Measurements from ENCODE around the gene BORCS5. TPM values are rescaled to one million over a fixed set of nuclear protein-coding genes. Genes with fewer than 3 reads are reported as not detected.

Gene BORCS5
- total and polyA plus RNA-seq, 4 donors: 7.2 to 22.8 (median 13.2) TPM

- peaks cover 2 to 9% of the 10 kb centered on the region in 2 donors for H3K4me1 ChIP-seq (ENCODE audit: control insufficient read depth in 1 of 2, insufficient read depth in 2 of 2, low read length in 2 of 2)
- H3K27me3 ChIP-seq (ENCODE audit: control insufficient read depth in 1 of 2, insufficient read depth in 2 of 2, low read length in 1 of 2): no peaks in the 10 kb centered on the region
- intact Hi-C loops (cut with DNase I): no loop called here
- no peak overlapping the region for H3K27ac ChIP-seq (ENCODE audit: low read depth in 1 of 2, low read length in 2 of 2)
- H3K36me3 ChIP-seq (ENCODE audit: control insufficient read depth in 1 of 2, insufficient read depth in 2 of 2, low read length in 1 of 2): no peaks in the 10 kb centered on the region
- DNase-seq: no peak
- no peaks in the 10 kb centered on the region for H3K9me3 ChIP-seq (ENCODE audit: control insufficient read depth, low read length)
- no peak overlapping the region for H3K4me3 ChIP-seq (ENCODE audit: low read length in 2 of 2)
- no peak for ATAC-seq (ENCODE audit: low FRiP score)
- WGBS, 2 donors: 96 to 98% methylated on average over 4 of the region's 4 CpGs
These were observed 70.7 kb downstream of the BORCS5 start for GRCh38 chr12:12427568-12427967.

GRCh38 chr12:12428047-12428446 lies 71.2 kb downstream of the BORCS5 start:
- Histone ChIP-seq H3K27me3 (ENCODE audit: control insufficient read depth in 1 of 2, insufficient read depth in 2 of 2, low read length in 1 of 2) (no peaks in the 10 kb centered on the region), H3K4me1 (ENCODE audit: control insufficient read depth in 1 of 2, insufficient read depth in 2 of 2, low read length in 2 of 2) (peaks cover 6 to 9% of the 10 kb centered on the region in 2 donors), H3K4me3 (ENCODE audit: low read length in 2 of 2) (no peak overlapping the region), H3K9me3 (ENCODE audit: control insufficient read depth, low read length) (no peaks in the 10 kb centered on the region), H3K36me3 (ENCODE audit: control insufficient read depth in 1 of 2, insufficient read depth in 2 of 2, low read length in 1 of 2) (no peaks in the 10 kb centered on the region), H3K27ac (ENCODE audit: low read depth in 1 of 2, low read length in 2 of 2) (no peak overlapping the region)
- 85 to 86% methylated on average over 2 of the region's 2 CpGs for WGBS, 2 donors
- intact Hi-C loops (cut with DNase I): no loop called here
- ATAC-seq (ENCODE audit: low FRiP score) (no peak), DNase-seq (no peak)

GRCh38 chr12:12428961-12429657 lies 72.2 kb downstream of the BORCS5 start:
- Histone ChIP-seq H3K9me3 (ENCODE audit: control insufficient read depth, low read length) (no peaks in the 10 kb centered on the region), H3K27ac (ENCODE audit: low read depth in 1 of 2, low read length in 2 of 2) (peak overlapping the region in 1 of 2 donors; percentile 51), H3K4me1 (ENCODE audit: control insufficient read depth in 1 of 2, insufficient read depth in 2 of 2, low read length in 2 of 2) (peaks cover 7 to 9% of the 10 kb centered on the region in 2 donors), H3K4me3 (ENCODE audit: low read length in 2 of 2) (no peak overlapping the region), H3K27me3 (ENCODE audit: control insufficient read depth in 1 of 2, insufficient read depth in 2 of 2, low read length in 1 of 2) (no peaks in the 10 kb centered on the region), H3K36me3 (ENCODE audit: control insufficient read depth in 1 of 2, insufficient read depth in 2 of 2, low read length in 1 of 2) (no peaks in the 10 kb centered on the region)
- intact Hi-C loops (cut with DNase I): no loop called here
- DNase-seq (no peak), ATAC-seq (ENCODE audit: low FRiP score) (no peak)
- 69 to 71% methylated on average over 7 of the region's 7 CpGs for WGBS, 2 donors

GRCh38 chr12:12432364-12432763 lies 75.5 kb downstream of the BORCS5 start:
- Histone ChIP-seq H3K27me3 (ENCODE audit: control insufficient read depth in 1 of 2, insufficient read depth in 2 of 2, low read length in 1 of 2) (no peaks in the 10 kb centered on the region), H3K36me3 (ENCODE audit: control insufficient read depth in 1 of 2, insufficient read depth in 2 of 2, low read length in 1 of 2) (no peaks in the 10 kb centered on the region), H3K9me3 (ENCODE audit: control insufficient read depth, low read length) (no peaks in the 10 kb centered on the region), H3K4me1 (ENCODE audit: control insufficient read depth in 1 of 2, insufficient read depth in 2 of 2, low read length in 2 of 2) (peaks cover 3 to 7% of the 10 kb centered on the region in 2 donors), H3K4me3 (ENCODE audit: low read length in 2 of 2) (no peak overlapping the region), H3K27ac (ENCODE audit: low read depth in 1 of 2, low read length in 2 of 2) (no peak overlapping the region)
- intact Hi-C loops (cut with DNase I): no loop called here
- ATAC-seq (ENCODE audit: low FRiP score): no peak
- no peak for DNase-seq

GRCh38 chr12:12433203-12433731 lies 76.4 kb downstream of the BORCS5 start:
- Histone ChIP-seq H3K9me3 (ENCODE audit: control insufficient read depth, low read length) (no peaks in the 10 kb centered on the region), H3K4me1 (ENCODE audit: control insufficient read depth in 1 of 2, insufficient read depth in 2 of 2, low read length in 2 of 2) (peaks cover 3 to 7% of the 10 kb centered on the region in 2 donors), H3K27ac (ENCODE audit: low read depth in 1 of 2, low read length in 2 of 2) (no peak overlapping the region), H3K36me3 (ENCODE audit: control insufficient read depth in 1 of 2, insufficient read depth in 2 of 2, low read length in 1 of 2) (no peaks in the 10 kb centered on the region), H3K27me3 (ENCODE audit: control insufficient read depth in 1 of 2, insufficient read depth in 2 of 2, low read length in 1 of 2) (no peaks in the 10 kb centered on the region), H3K4me3 (ENCODE audit: low read length in 2 of 2) (no peak overlapping the region)
- intact Hi-C loops (cut with DNase I): no loop called here
- DNase-seq: no peak
- 45 to 69% methylated on average over 4 of the region's 4 CpGs for WGBS, 2 donors
- ATAC-seq (ENCODE audit: low FRiP score): no peak

- 94 to 98% methylated on average over 2 of the region's 2 CpGs for WGBS, 2 donors
- no peaks in the 10 kb centered on the region for H3K9me3 ChIP-seq (ENCODE audit: control insufficient read depth, low read length)
- intact Hi-C loops (cut with DNase I): no loop called here
These were observed 80.0 kb downstream of the BORCS5 start for GRCh38 chr12:12436831-12437345.

GRCh38 chr12:12439636-12440035 lies 82.8 kb downstream of the BORCS5 start:
- H3K4me1 ChIP-seq (ENCODE audit: control insufficient read depth in 1 of 2, insufficient read depth in 2 of 2, low read length in 2 of 2): no peaks in the 10 kb centered on the region
- H3K9me3 ChIP-seq (ENCODE audit: control insufficient read depth, low read length): no peaks in the 10 kb centered on the region
- H3K27ac ChIP-seq (ENCODE audit: low read depth in 1 of 2, low read length in 2 of 2): no peak overlapping the region
- DNase-seq (no peak), ATAC-seq (ENCODE audit: low FRiP score) (no peak)
- no peaks in the 10 kb centered on the region for H3K36me3 ChIP-seq (ENCODE audit: control insufficient read depth in 1 of 2, insufficient read depth in 2 of 2, low read length in 1 of 2)
- H3K27me3 ChIP-seq (ENCODE audit: control insufficient read depth in 1 of 2, insufficient read depth in 2 of 2, low read length in 1 of 2): no peaks in the 10 kb centered on the region
- intact Hi-C loops (cut with DNase I): loop anchor here (5.0 kb wide), 2 partner anchors 42 to 123 kb away; partner anchors contain the start of gene DUSP16 (in 2 of the 2)
- H3K4me3 ChIP-seq (ENCODE audit: low read length in 2 of 2): no peak overlapping the region
- 84 to 86% methylated on average over 6 of the region's 6 CpGs for WGBS, 2 donors

More at GRCh38 chr12:12436831-12437345, 80.0 kb downstream of the BORCS5 start:
- H3K27me3 ChIP-seq (ENCODE audit: control insufficient read depth in 1 of 2, insufficient read depth in 2 of 2, low read length in 1 of 2): no peaks in the 10 kb centered on the region
- H3K27ac ChIP-seq (ENCODE audit: low read depth in 1 of 2, low read length in 2 of 2): no peak overlapping the region
- ATAC-seq (ENCODE audit: low FRiP score) (no peak), DNase-seq (no peak)
- H3K4me1 ChIP-seq (ENCODE audit: control insufficient read depth in 1 of 2, insufficient read depth in 2 of 2, low read length in 2 of 2): peaks cover 3 to 4% of the 10 kb centered on the region in 2 donors
- H3K36me3 ChIP-seq (ENCODE audit: control insufficient read depth in 1 of 2, insufficient read depth in 2 of 2, low read length in 1 of 2): no peaks in the 10 kb centered on the region
- no peak overlapping the region for H3K4me3 ChIP-seq (ENCODE audit: low read length in 2 of 2)

GRCh38 chr12:12440784-12441428 lies 84.0 kb downstream of the BORCS5 start:
- intact Hi-C loops (cut with DNase I): loop anchor here (5.0 kb wide), 2 partner anchors 44 to 121 kb away; partner anchors contain the start of gene DUSP16 (in 2 of the 2)
- ATAC-seq (ENCODE audit: low FRiP score) (no peak), DNase-seq (no peak)
- H3K27me3 ChIP-seq (ENCODE audit: control insufficient read depth in 1 of 2, insufficient read depth in 2 of 2, low read length in 1 of 2): no peaks in the 10 kb centered on the region
- H3K4me3 ChIP-seq (ENCODE audit: low read length in 2 of 2): no peak overlapping the region
- no peaks in the 10 kb centered on the region for H3K36me3 ChIP-seq (ENCODE audit: control insufficient read depth in 1 of 2, insufficient read depth in 2 of 2, low read length in 1 of 2)
- peak overlapping the region in 1 of 2 donors; percentile 7 for H3K27ac ChIP-seq (ENCODE audit: low read depth in 1 of 2, low read length in 2 of 2)
- no peaks in the 10 kb centered on the region for H3K9me3 ChIP-seq (ENCODE audit: control insufficient read depth, low read length)
- 97% methylated on average over 4 of the region's 4 CpGs for WGBS, 2 donors
- H3K4me1 ChIP-seq (ENCODE audit: control insufficient read depth in 1 of 2, insufficient read depth in 2 of 2, low read length in 2 of 2): no peaks in the 10 kb centered on the region
